HepG2 (cell line): ENCODE results near the gene PPM1G. TPM values are rescaled to one million over a fixed set of nuclear protein-coding genes. Genes with fewer than 3 reads are reported as not detected.

Source experiments
- AGO2 ChIP-seq: fragments of 200-400 bp; formaldehyde crosslinking; optimal IDR thresholded peaks from 2 replicates; pipeline ENCODE3; 2017; ENCODE audit warnings: mild to moderate bottlenecking, low read depth, low read length, moderate library complexity
- ATF1 ChIP-seq: IDR thresholded peaks from 2 replicates; pipeline ENCODE4 v1.6.1; 2016; ENCODE audit warnings: mild to moderate bottlenecking, control low read depth
- ATF2 ChIP-seq: sonication (generic); formaldehyde crosslinking; IDR thresholded peaks from 2 replicates; pipeline ENCODE4 v1.4.0; 2020; ENCODE audit warnings: missing genetic modification reagents
- ELK4 ChIP-seq: sonication (generic); formaldehyde crosslinking; IDR thresholded peaks from 2 replicates; pipeline ENCODE4 v1.9.0; 2021; ENCODE audit warnings: missing genetic modification reagents, borderline replicate concordance
- PRDM4 ChIP-seq: sonication (generic); formaldehyde crosslinking; IDR thresholded peaks from 2 replicates; pipeline ENCODE4 v1.9.0; 2021; ENCODE audit warnings: missing genetic modification reagents, borderline replicate concordance
- RAD21 ChIP-seq: fragments of 450-650 bp; formaldehyde crosslinking; IDR thresholded peaks from 2 replicates; pipeline ENCODE4 v1.5.0; 2020; ENCODE audit warnings: mild to moderate bottlenecking
- TOPORS ChIP-seq: sonication (generic); formaldehyde crosslinking; IDR thresholded peaks from 2 replicates; pipeline ENCODE4 v1.8.0; 2023; ENCODE audit warnings: mild to moderate bottlenecking, missing genetic modification reagents
- ZNF160 ChIP-seq: sonication (generic); formaldehyde crosslinking; IDR thresholded peaks from 2 replicates; pipeline ENCODE4 v1.8.0; 2022; ENCODE audit warnings: mild to moderate bottlenecking, inconsistent platforms, missing genetic modification reagents
- ZNF17 ChIP-seq: sonication (generic); formaldehyde crosslinking; IDR thresholded peaks from 2 replicates; pipeline ENCODE4 v1.5.0; 2020; ENCODE audit warnings: mild to moderate bottlenecking, missing genetic modification reagents
- ZNF768 ChIP-seq: sonication (generic); formaldehyde crosslinking; IDR thresholded peaks from 2 replicates; pipeline ENCODE4 v1.4.0; 2020; ENCODE audit warnings: missing genetic modification reagents
- polyA plus RNA-seq, 8 experiments: library from polyadenylated mRNA; depleted of rRNA in 3 of 8; stranded (reverse) in 7 of 8; unstranded in 1 of 8; fragments of >200 nt; fragmentation: Illumina TruSeq in 4 of 8; extraction: Trizol in 4 of 8; gene quantifications; 2 replicates each; pipeline versions ENCODE4 v1.2.1 to v1.2.3, GENCODE V29; 2011 to 2016; ENCODE audit warnings: low read depth in 4 of 8, missing spikeins in 1 of 8, mixed read lengths in 1 of 8; ENCODE audit not compliant: insufficient read depth in 1 of 8
- total RNA-seq, 5 experiments: library from RNA; depleted of rRNA; stranded (reverse); fragments of >200 nt; fragmentation: Illumina TruSeq; extraction: Trizol; gene quantifications; 2 replicates each; pipeline ENCODE4 v1.2.3, GENCODE V29; 2016; ENCODE audit warnings: low read depth in 1 of 5
- TF ChIP-seq, protein P1 (sequence below): sonication (generic); formaldehyde crosslinking; IDR thresholded peaks from 2 replicates; pipeline ENCODE4 v1.5.1; 2020; ENCODE audit warnings: mild to moderate bottlenecking, missing genetic modification reagents, moderate library complexity
- TF ChIP-seq, protein P2 (sequence below), 2 experiments: sonication (generic) in 1 of 2; formaldehyde crosslinking in 1 of 2; IDR thresholded peaks; 2 replicates each; pipeline versions ENCODE4 v1.6.1 to v1.9.0; 2014 to 2022; ENCODE audit warnings: antibody characterized with exemption in 1 of 2, borderline replicate concordance in 1 of 2, inconsistent platforms in 1 of 2, low read depth in 1 of 2, missing genetic modification reagents in 1 of 2

PPM1G gene
- total and polyA plus RNA-seq, 2 of the 13 experiments (the other 11 are each of a cell fraction or from before 2014, with no cell fraction given), result 58.2 to 213 TPM

GRCh38 chr2:27378096-27378808 is 31.1 kb downstream of the PPM1G start (continued):
- TF ChIP-seq, protein P1, sequence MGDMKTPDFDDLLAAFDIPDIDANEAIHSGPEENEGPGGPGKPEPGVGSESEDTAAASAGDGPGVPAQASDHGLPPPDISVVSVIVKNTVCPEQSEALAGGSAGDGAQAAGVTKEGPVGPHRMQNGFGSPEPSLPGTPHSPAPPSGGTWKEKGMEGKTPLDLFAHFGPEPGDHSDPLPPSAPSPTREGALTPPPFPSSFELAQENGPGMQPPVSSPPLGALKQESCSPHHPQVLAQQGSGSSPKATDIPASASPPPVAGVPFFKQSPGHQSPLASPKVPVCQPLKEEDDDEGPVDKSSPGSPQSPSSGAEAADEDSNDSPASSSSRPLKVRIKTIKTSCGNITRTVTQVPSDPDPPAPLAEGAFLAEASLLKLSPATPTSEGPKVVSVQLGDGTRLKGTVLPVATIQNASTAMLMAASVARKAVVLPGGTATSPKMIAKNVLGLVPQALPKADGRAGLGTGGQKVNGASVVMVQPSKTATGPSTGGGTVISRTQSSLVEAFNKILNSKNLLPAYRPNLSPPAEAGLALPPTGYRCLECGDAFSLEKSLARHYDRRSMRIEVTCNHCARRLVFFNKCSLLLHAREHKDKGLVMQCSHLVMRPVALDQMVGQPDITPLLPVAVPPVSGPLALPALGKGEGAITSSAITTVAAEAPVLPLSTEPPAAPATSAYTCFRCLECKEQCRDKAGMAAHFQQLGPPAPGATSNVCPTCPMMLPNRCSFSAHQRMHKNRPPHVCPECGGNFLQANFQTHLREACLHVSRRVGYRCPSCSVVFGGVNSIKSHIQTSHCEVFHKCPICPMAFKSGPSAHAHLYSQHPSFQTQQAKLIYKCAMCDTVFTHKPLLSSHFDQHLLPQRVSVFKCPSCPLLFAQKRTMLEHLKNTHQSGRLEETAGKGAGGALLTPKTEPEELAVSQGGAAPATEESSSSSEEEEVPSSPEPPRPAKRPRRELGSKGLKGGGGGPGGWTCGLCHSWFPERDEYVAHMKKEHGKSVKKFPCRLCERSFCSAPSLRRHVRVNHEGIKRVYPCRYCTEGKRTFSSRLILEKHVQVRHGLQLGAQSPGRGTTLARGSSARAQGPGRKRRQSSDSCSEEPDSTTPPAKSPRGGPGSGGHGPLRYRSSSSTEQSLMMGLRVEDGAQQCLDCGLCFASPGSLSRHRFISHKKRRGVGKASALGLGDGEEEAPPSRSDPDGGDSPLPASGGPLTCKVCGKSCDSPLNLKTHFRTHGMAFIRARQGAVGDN (CRISPR knock-in tag), result peak; percentile 42; the same call in 1 of the 2 replicates
- TF ChIP-seq ATF2 (CRISPR knock-in tag) (no peak), ZNF160 (no peak), RAD21 (peak; percentile 48; the same call in 1 of the 2 replicates), TOPORS (CRISPR knock-in tag) (peak; percentile 20; the same call in 1 of the 2 replicates), PRDM4 (no peak), ATF1 (CRISPR knock-in tag) (no peak), AGO2 (peak; percentile 99), ZNF768 (CRISPR knock-in tag) (0 out of 2 replicates have a peak, but pooled peaks have one; percentile 19), ZNF17 (CRISPR knock-in tag) (no peak), ELK4 (CRISPR knock-in tag) (no peak)
- TF ChIP-seq, protein P2, sequence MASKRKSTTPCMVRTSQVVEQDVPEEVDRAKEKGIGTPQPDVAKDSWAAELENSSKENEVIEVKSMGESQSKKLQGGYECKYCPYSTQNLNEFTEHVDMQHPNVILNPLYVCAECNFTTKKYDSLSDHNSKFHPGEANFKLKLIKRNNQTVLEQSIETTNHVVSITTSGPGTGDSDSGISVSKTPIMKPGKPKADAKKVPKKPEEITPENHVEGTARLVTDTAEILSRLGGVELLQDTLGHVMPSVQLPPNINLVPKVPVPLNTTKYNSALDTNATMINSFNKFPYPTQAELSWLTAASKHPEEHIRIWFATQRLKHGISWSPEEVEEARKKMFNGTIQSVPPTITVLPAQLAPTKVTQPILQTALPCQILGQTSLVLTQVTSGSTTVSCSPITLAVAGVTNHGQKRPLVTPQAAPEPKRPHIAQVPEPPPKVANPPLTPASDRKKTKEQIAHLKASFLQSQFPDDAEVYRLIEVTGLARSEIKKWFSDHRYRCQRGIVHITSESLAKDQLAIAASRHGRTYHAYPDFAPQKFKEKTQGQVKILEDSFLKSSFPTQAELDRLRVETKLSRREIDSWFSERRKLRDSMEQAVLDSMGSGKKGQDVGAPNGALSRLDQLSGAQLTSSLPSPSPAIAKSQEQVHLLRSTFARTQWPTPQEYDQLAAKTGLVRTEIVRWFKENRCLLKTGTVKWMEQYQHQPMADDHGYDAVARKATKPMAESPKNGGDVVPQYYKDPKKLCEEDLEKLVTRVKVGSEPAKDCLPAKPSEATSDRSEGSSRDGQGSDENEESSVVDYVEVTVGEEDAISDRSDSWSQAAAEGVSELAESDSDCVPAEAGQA (IDR thresholded peaks at IDR 0.05; ENCODE audit: low read depth), result no peak
- TF ChIP-seq, protein P2 (CRISPR knock-in tag; IDR thresholded peaks at IDR 0.05; ENCODE audit: borderline replicate concordance), result no peak
